Measurements from ENCODE around the gene DDAH2. TPM values are rescaled to one million over a fixed set of nuclear protein-coding genes. Genes with fewer than 3 reads are reported as not detected.

The DDAH2 gene
- total and polyA plus RNA-seq, 10 of the 15 experiments (the other 5 are each of a cell fraction or from before 2014, with no cell fraction given), result 0.35 to 9.9 (median 6.2) TPM

- 0% methylated on average over 2 of the region's 2 CpGs for WGBS (ENCODE audit: insufficient coverage, insufficient replicate concordance, low lambda C conversion rate, missing lambda C conversion rate)
- ATAC-seq, result no peak
- ChIA-PET POLR2A (interaction anchor here (0.6 to 9.7 kb wide), 7 partner anchors 20 to 151 kb away, joined by 3 to 158 read pairs (median 44); partner anchors contain the start of genes HSPA1A, HSPA1B, HSPA1L and LSM2), RAD21 (ENCODE audit: unreplicated experiment) (interaction anchor here (1.0 to 5.6 kb wide), 3 partner anchors 36 to 96 kb away, joined by 4 to 53 read pairs (median 16); partner anchors contain the start of gene HSPA1B), SMC1A (ENCODE audit: uncharacterized antibody, unreplicated experiment) (interaction anchor here (0.6 to 6.3 kb wide), 8 partner anchors 10 to 99 kb away, joined by 3 to 42 read pairs (median 4); partner anchors contain the start of genes LSM2, LY6G5C and MPIG6B), CTCF (interaction anchor here (0.6 to 15.8 kb wide), 5 partner anchors 12 to 144 kb away, joined by 3 to 208 read pairs (median 4); no protein-coding TSS in a partner anchor)
- H3K4me2 ChIP-seq (ENCODE audit: control insufficient read depth, insufficient read depth), result peak overlapping the region; percentile 99
- BruUV-seq (replicated peaks), result no TSS peak
- no peak for FAIRE-seq
- H3K27me3 ChIP-seq (replicated peaks in 1 of 2; ENCODE audit: control insufficient read depth in 2 of 2, insufficient read depth in 2 of 2, low read length in 1 of 2), result no peaks in the 10 kb centered on the region
- peak overlapping the region; percentile 98 for H3K9ac ChIP-seq (ENCODE audit: control insufficient read depth, insufficient read depth, low read length)
- intact Hi-C loops (cut with micrococcal nuclease; ENCODE audit: unreplicated experiment), result loop anchor here (5.0 kb wide), 1 partner anchor 52 kb away; the partner anchor contains the start of gene LY6G5C
- H3K4me1 ChIP-seq (ENCODE audit: control insufficient read depth, insufficient read depth, low read length), result peaks cover 26% of the 10 kb centered on the region
- H2AFZ ChIP-seq (ENCODE audit: control insufficient read depth, low read depth, low read length), result no peak overlapping the region
- H3K4me3 ChIP-seq, result peak overlapping the region; percentile 100
- H3K27ac ChIP-seq (ENCODE audit: control insufficient read depth, insufficient read depth), result peak overlapping the region; percentile 99
- DNase-seq (ENCODE audit: low read depth, low spot score), result no peak
- 0 out of 2 replicates have a peak, but pooled peaks cover 4% of the 10 kb centered on the region for H4K20me1 ChIP-seq (ENCODE audit: control insufficient read depth, insufficient read depth)
- H3K79me2 ChIP-seq (ENCODE audit: control insufficient read depth, insufficient read depth, low read length), result peaks cover 40% of the 10 kb centered on the region
- peaks cover 6 to 13% of the 10 kb centered on the region in 2 experiments; a peak in 3 of 4 replicates for H3K36me3 ChIP-seq (ENCODE audit: control insufficient read depth in 2 of 2, insufficient read depth in 2 of 2, low read length in 1 of 2)
- in situ Hi-C loops (cut with MboI), result no loop called here
- H3K9me3 ChIP-seq (replicated peaks; ENCODE audit: control insufficient read depth, insufficient read depth, low read length), result no peaks in the 10 kb centered on the region
- no peak for TF ChIP-seq ZNF274 (IDR thresholded peaks at IDR 0.05; ENCODE audit: insufficient read depth, insufficient read length)
- TF ChIP-seq RFX5 (IDR thresholded peaks at IDR 0.05; ENCODE audit: low read depth, low read length), result no peak
- no peak for TF ChIP-seq CREB1 (IDR thresholded peaks at IDR 0.05; ENCODE audit: low read depth)
- no peak; the same call in 1 of the 2 replicates for TF ChIP-seq POLR2AphosphoS2 (IDR thresholded peaks at IDR 0.05; ENCODE audit: low read depth, low read length)
- no peak for TF ChIP-seq CHD1 (IDR thresholded peaks at IDR 0.05; ENCODE audit: low read depth, low read length)
- TF ChIP-seq, protein P1, sequence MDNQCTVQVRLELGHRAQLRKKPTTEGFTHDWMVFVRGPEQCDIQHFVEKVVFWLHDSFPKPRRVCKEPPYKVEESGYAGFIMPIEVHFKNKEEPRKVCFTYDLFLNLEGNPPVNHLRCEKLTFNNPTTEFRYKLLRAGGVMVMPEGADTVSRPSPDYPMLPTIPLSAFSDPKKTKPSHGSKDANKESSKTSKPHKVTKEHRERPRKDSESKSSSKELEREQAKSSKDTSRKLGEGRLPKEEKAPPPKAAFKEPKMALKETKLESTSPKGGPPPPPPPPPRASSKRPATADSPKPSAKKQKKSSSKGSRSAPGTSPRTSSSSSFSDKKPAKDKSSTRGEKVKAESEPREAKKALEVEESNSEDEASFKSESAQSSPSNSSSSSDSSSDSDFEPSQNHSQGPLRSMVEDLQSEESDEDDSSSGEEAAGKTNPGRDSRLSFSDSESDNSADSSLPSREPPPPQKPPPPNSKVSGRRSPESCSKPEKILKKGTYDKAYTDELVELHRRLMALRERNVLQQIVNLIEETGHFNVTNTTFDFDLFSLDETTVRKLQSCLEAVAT (IDR thresholded peaks at IDR 0.05), result no peak
- peak; percentile 71; the same call in 1 of the 2 replicates for TF ChIP-seq JUND (IDR thresholded peaks at IDR 0.05; ENCODE audit: low read depth, low read length)
- no peak; the same call in 1 of the 2 replicates for TF ChIP-seq POLR2AphosphoS5 (IDR thresholded peaks at IDR 0.05; ENCODE audit: low read length)
- no peak for TF ChIP-seq RUNX3 (IDR thresholded peaks at IDR 0.05; ENCODE audit: low read length)
- no peak for TF ChIP-seq TCF12 (IDR thresholded peaks at IDR 0.05; ENCODE audit: low read depth, low read length)
- TF ChIP-seq FOXK2 (IDR thresholded peaks at IDR 0.05), result no peak
- TF ChIP-seq, protein P2, sequence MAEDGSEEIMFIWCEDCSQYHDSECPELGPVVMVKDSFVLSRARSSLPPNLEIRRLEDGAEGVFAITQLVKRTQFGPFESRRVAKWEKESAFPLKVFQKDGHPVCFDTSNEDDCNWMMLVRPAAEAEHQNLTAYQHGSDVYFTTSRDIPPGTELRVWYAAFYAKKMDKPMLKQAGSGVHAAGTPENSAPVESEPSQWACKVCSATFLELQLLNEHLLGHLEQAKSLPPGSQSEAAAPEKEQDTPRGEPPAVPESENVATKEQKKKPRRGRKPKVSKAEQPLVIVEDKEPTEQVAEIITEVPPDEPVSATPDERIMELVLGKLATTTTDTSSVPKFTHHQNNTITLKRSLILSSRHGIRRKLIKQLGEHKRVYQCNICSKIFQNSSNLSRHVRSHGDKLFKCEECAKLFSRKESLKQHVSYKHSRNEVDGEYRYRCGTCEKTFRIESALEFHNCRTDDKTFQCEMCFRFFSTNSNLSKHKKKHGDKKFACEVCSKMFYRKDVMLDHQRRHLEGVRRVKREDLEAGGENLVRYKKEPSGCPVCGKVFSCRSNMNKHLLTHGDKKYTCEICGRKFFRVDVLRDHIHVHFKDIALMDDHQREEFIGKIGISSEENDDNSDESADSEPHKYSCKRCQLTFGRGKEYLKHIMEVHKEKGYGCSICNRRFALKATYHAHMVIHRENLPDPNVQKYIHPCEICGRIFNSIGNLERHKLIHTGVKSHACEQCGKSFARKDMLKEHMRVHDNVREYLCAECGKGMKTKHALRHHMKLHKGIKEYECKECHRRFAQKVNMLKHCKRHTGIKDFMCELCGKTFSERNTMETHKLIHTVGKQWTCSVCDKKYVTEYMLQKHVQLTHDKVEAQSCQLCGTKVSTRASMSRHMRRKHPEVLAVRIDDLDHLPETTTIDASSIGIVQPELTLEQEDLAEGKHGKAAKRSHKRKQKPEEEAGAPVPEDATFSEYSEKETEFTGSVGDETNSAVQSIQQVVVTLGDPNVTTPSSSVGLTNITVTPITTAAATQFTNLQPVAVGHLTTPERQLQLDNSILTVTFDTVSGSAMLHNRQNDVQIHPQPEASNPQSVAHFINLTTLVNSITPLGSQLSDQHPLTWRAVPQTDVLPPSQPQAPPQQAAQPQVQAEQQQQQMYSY (CRISPR knock-in tag; IDR thresholded peaks at IDR 0.05), result no peak
- no peak for TF ChIP-seq FOS (IDR thresholded peaks at IDR 0.05; ENCODE audit: borderline replicate concordance, extremely low read depth, insufficient read length)
- TF ChIP-seq EGR1 (IDR thresholded peaks at IDR 0.05; ENCODE audit: borderline replicate concordance in 1 of 2, low read depth in 2 of 2, low read length in 2 of 2), result no peak
- TF ChIP-seq ATF7 (IDR thresholded peaks at IDR 0.05; ENCODE audit: low read depth), result peak; percentile 95; the same call in 1 of the 2 replicates
- TF ChIP-seq USF2 (IDR thresholded peaks at IDR 0.05; ENCODE audit: borderline replicate concordance, low read depth, low read length), result no peak
- TF ChIP-seq MTA2 (IDR thresholded peaks at IDR 0.05; ENCODE audit: low read depth), result peak; percentile 57; the same call in 1 of the 2 replicates
- TF ChIP-seq NFYA (IDR thresholded peaks at IDR 0.05; ENCODE audit: borderline replicate concordance, low read depth, low read length), result no peak
These were observed 5.2 kb upstream of the DDAH2 start for GRCh38 chr6:31734247-31734820.
